Measurements from ENCODE around the gene CAMK4.
"Not testable (repeated sequence)": the region's sequence is repeated elsewhere in the genome, so short reads cannot be mapped to it uniquely, and the experiment has no call there.

Gene CAMK4

GRCh38 chr5:111280282-111280951 lies 56.2 kb downstream of the CAMK4 start:
- no peak overlapping the region for H3K4me3 ChIP-seq (ENCODE audit: low read length)
- H3K27me3 ChIP-seq (ENCODE audit: insufficient read depth, low read length): no peaks in the 10 kb centered on the region
- no peak overlapping the region for H2AFZ ChIP-seq (ENCODE audit: low read depth, low read length)
- H3K9me3 ChIP-seq (ENCODE audit: low read length): no peaks in the 10 kb centered on the region
- peaks cover 16% of the 10 kb centered on the region for H3K4me1 ChIP-seq (ENCODE audit: insufficient read depth, low read length)
- H3K36me3 ChIP-seq (ENCODE audit: insufficient read depth, low read length): no peaks in the 10 kb centered on the region

GRCh38 chr5:111282798-111283197 lies 58.6 kb downstream of the CAMK4 start:
- Histone ChIP-seq H2AFZ (ENCODE audit: low read depth, low read length) (no peak overlapping the region), H3K9me3 (ENCODE audit: low read length) (no peaks in the 10 kb centered on the region), H3K4me3 (ENCODE audit: low read length) (no peak overlapping the region), H3K36me3 (ENCODE audit: insufficient read depth, low read length) (no peaks in the 10 kb centered on the region), H3K27me3 (ENCODE audit: insufficient read depth, low read length) (no peaks in the 10 kb centered on the region), H3K4me1 (ENCODE audit: insufficient read depth, low read length) (peaks cover 16% of the 10 kb centered on the region)

- no peak overlapping the region for H3K4me3 ChIP-seq (ENCODE audit: low read length)
- peaks cover 14% of the 10 kb centered on the region for H3K4me1 ChIP-seq (ENCODE audit: insufficient read depth, low read length)
- H3K36me3 ChIP-seq (ENCODE audit: insufficient read depth, low read length): no peaks in the 10 kb centered on the region
- no peaks in the 10 kb centered on the region for H3K9me3 ChIP-seq (ENCODE audit: low read length)
- no peak overlapping the region for H2AFZ ChIP-seq (ENCODE audit: low read depth, low read length)
- no peaks in the 10 kb centered on the region for H3K27me3 ChIP-seq (ENCODE audit: insufficient read depth, low read length)
Measured at GRCh38 chr5:111284825-111285224, 60.6 kb downstream of the CAMK4 start.

- Histone ChIP-seq H3K9me3 (ENCODE audit: low read length) (peaks cover 7% of the 10 kb centered on the region), H3K36me3 (ENCODE audit: insufficient read depth, low read length) (no peaks in the 10 kb centered on the region), H3K4me3 (ENCODE audit: low read length) (no peak overlapping the region), H3K27me3 (ENCODE audit: insufficient read depth, low read length) (no peaks in the 10 kb centered on the region), H3K4me1 (ENCODE audit: insufficient read depth, low read length) (no peaks in the 10 kb centered on the region), H2AFZ (ENCODE audit: low read depth, low read length) (no peak overlapping the region)
Measured at GRCh38 chr5:111294551-111294950, 70.4 kb downstream of the CAMK4 start.

- Histone ChIP-seq H3K36me3 (ENCODE audit: insufficient read depth, low read length) (no peaks in the 10 kb centered on the region), H3K4me1 (ENCODE audit: insufficient read depth, low read length) (no peaks in the 10 kb centered on the region), H3K27me3 (ENCODE audit: insufficient read depth, low read length) (no peaks in the 10 kb centered on the region), H2AFZ (ENCODE audit: low read depth, low read length) (no peak overlapping the region), H3K4me3 (ENCODE audit: low read length) (no peak overlapping the region), H3K9me3 (ENCODE audit: low read length) (peaks cover 7% of the 10 kb centered on the region)
Measured at GRCh38 chr5:111295649-111296048, 71.5 kb downstream of the CAMK4 start.

DNA sequence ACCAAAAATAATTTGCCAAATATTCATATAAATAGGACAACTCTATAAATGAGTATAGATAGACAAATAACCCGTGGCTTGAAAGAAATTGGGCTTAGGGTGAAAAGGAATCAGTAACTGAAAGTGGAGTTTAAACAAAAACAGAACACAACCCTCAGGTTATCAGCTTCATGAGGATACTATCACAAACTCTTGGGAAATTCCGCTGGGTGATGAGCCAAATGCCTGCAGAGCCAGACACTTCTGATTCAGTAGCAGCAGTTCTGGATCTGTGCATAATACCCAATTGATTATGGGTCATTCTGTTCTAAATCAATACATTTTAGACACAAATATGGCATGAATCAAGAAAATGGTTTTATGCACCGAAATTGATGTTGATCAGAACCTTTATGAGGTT lies 72.4 kb downstream of the CAMK4 start:
- Histone ChIP-seq H3K27me3 (ENCODE audit: insufficient read depth, low read length) (no peaks in the 10 kb centered on the region), H3K9me3 (ENCODE audit: low read length) (peaks cover 7% of the 10 kb centered on the region), H2AFZ (ENCODE audit: low read depth, low read length) (no peak overlapping the region), H3K4me1 (ENCODE audit: insufficient read depth, low read length) (no peaks in the 10 kb centered on the region), H3K36me3 (ENCODE audit: insufficient read depth, low read length) (no peaks in the 10 kb centered on the region), H3K4me3 (ENCODE audit: low read length) (no peak overlapping the region)

DNA sequence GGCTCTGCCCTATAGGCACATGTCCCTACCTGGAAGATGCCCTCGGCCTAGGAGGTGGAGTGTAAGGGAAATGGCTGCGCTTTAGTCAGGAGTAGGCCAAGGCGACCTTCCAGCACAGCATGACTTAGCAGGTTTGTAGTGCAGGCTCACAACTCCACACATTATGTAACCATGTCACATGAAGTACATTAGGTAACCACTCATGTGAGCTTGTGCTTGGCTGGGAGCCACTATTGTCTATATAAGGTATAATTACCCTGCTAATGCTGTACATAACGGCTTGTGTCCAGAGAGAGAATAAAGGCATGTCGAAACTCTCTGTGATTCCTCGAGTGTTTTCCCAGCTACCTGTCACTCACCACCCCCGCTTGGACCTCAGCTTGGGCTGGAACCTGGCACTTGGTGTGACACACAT lies 74.9 kb downstream of the CAMK4 start:
- Histone ChIP-seq H3K9me3 (ENCODE audit: low read length) (peaks cover 7% of the 10 kb centered on the region), H3K36me3 (ENCODE audit: insufficient read depth, low read length) (no peaks in the 10 kb centered on the region), H3K27me3 (ENCODE audit: insufficient read depth, low read length) (no peaks in the 10 kb centered on the region), H3K4me3 (ENCODE audit: low read length) (no peak overlapping the region), H2AFZ (ENCODE audit: low read depth, low read length) (no peak overlapping the region), H3K4me1 (ENCODE audit: insufficient read depth, low read length) (no peaks in the 10 kb centered on the region)

DNA sequence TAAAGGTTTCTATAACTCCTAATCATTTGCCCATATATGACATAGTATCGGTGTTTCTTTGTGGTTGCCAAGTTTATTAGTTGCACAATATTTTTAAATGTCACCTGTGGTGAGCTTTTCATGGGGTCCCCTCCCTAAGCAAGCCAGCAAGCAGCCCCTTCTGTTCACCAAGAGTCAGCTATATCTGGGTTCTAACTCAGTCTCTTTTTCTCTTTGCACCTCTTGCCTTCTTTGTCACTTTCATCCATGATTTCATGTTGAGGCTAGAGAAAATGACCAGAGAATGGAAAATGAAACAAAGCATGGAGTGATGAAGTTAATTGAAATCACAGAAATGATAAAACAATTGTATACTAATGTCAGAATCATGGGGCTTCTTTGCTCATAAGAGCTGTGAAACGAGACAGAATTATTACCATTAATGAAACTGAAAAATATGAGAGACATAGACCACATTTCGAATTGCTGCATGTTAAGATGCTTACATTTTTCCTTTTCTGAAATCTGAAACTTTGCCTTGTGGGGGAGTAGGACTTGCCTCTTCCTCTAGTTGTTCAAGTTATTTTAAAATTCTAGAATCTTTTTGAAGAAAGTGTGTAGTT lies 75.7 kb downstream of the CAMK4 start:
- H3K27me3 ChIP-seq (ENCODE audit: insufficient read depth, low read length): no peaks in the 10 kb centered on the region
- no peaks in the 10 kb centered on the region for H3K4me1 ChIP-seq (ENCODE audit: insufficient read depth, low read length)
- H2AFZ ChIP-seq (ENCODE audit: low read depth, low read length): no peak overlapping the region
- H3K4me3 ChIP-seq (ENCODE audit: low read length): no peak overlapping the region
- H3K9me3 ChIP-seq (ENCODE audit: low read length): peaks cover 7% of the 10 kb centered on the region
- H3K36me3 ChIP-seq (ENCODE audit: insufficient read depth, low read length): no peaks in the 10 kb centered on the region

- Histone ChIP-seq H3K9me3 (ENCODE audit: low read length) (peaks cover 7% of the 10 kb centered on the region), H3K27me3 (ENCODE audit: insufficient read depth, low read length) (no peaks in the 10 kb centered on the region), H3K36me3 (ENCODE audit: insufficient read depth, low read length) (no peaks in the 10 kb centered on the region), H3K4me3 (ENCODE audit: low read length) (no peak overlapping the region), H3K4me1 (ENCODE audit: insufficient read depth, low read length) (no peaks in the 10 kb centered on the region), H2AFZ (ENCODE audit: low read depth, low read length) (no peak overlapping the region)
Measured at GRCh38 chr5:111301264-111301663, 77.1 kb downstream of the CAMK4 start.

DNA sequence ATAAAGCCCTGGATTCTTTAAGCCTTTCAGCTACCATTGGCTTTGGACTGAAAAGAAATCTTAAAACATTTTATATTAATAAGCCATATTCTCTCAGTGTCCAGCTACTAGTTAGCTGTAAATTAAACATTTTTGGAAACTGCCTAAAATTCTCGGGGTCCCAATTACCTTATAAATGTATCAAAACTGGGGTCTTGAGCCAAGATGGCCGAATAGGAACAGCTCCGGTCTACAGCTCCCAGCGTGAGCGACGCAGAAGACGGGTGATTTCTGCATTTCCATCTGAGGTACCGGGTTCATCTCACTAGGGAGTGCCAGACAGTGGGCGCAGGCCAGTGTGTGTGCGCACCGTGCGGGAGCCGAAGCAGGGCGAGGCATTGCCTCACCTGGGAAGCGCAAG lies 77.9 kb downstream of the CAMK4 start:
- not testable (repeated sequence) for H3K36me3 ChIP-seq (ENCODE audit: insufficient read depth, low read length); H2AFZ ChIP-seq (ENCODE audit: low read depth, low read length); H3K27me3 ChIP-seq (ENCODE audit: insufficient read depth, low read length); H3K9me3 ChIP-seq (ENCODE audit: low read length); H3K4me3 ChIP-seq (ENCODE audit: low read length); H3K4me1 ChIP-seq (ENCODE audit: insufficient read depth, low read length)

DNA sequence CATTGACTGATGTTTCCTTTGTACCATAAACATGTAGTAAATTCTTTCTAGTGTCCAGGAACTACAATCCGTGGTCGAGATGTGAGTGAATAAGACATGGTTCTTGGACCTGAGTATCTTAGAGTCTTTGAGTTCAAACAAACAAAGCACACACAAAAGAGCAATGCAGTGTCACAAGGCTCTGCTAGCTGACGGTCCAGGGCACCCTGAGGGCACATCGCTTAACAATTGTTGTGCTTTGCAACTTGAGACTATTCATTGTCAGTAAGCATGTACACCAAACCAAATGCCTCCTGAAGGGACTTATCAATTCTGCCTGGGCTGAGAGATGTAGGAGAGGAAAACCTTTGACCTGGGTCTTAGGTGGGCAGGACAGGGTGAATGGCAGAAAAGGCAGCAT lies 84.8 kb downstream of the CAMK4 start:
- H2AFZ ChIP-seq (ENCODE audit: low read depth, low read length): no peak overlapping the region
- H3K4me3 ChIP-seq (ENCODE audit: low read length): no peak overlapping the region
- H3K9me3 ChIP-seq (ENCODE audit: low read length): no peaks in the 10 kb centered on the region
- H3K27me3 ChIP-seq (ENCODE audit: insufficient read depth, low read length): no peaks in the 10 kb centered on the region
- peaks cover 6% of the 10 kb centered on the region for H3K4me1 ChIP-seq (ENCODE audit: insufficient read depth, low read length)
- H3K36me3 ChIP-seq (ENCODE audit: insufficient read depth, low read length): no peaks in the 10 kb centered on the region

DNA sequence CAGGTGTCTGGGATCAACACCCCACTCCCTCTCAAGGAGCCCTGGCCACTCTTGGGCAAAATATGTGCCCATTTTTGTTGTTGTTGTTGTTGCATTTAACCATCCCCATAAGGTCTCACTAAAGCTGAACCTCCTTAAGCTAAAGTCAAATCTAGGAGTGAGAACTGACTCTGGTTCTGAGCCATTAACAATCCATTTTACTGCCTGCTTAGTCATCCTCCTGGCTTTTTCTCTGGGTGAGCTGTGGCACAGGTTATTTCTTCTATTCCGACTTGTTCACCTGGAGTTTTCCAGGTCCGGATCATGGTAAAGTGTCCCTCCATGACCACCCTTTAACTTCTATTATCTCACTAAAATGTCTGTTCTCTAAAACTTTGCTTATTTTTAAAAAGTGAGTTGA lies 85.2 kb downstream of the CAMK4 start:
- no peaks in the 10 kb centered on the region for H3K27me3 ChIP-seq (ENCODE audit: insufficient read depth, low read length)
- peaks cover 6% of the 10 kb centered on the region for H3K4me1 ChIP-seq (ENCODE audit: insufficient read depth, low read length)
- H3K36me3 ChIP-seq (ENCODE audit: insufficient read depth, low read length): no peaks in the 10 kb centered on the region
- H3K4me3 ChIP-seq (ENCODE audit: low read length): no peak overlapping the region
- no peak overlapping the region for H2AFZ ChIP-seq (ENCODE audit: low read depth, low read length)
- H3K9me3 ChIP-seq (ENCODE audit: low read length): no peaks in the 10 kb centered on the region

- H3K27me3 ChIP-seq (ENCODE audit: insufficient read depth, low read length): no peaks in the 10 kb centered on the region
- H3K36me3 ChIP-seq (ENCODE audit: insufficient read depth, low read length): no peaks in the 10 kb centered on the region
- no peak overlapping the region for H2AFZ ChIP-seq (ENCODE audit: low read depth, low read length)
- peaks cover 6% of the 10 kb centered on the region for H3K4me1 ChIP-seq (ENCODE audit: insufficient read depth, low read length)
- no peaks in the 10 kb centered on the region for H3K9me3 ChIP-seq (ENCODE audit: low read length)
- H3K4me3 ChIP-seq (ENCODE audit: low read length): no peak overlapping the region
Measured at GRCh38 chr5:111310711-111311620, 86.8 kb downstream of the CAMK4 start.

Measured in neuron (in vitro differentiated cells).